Measurements from ENCODE around the gene DPP7. TPM values are rescaled to one million over a fixed set of nuclear protein-coding genes. Genes with fewer than 3 reads are reported as not detected.
"Not testable (repeated sequence)": the region's sequence is repeated elsewhere in the genome, so short reads cannot be mapped to it uniquely, and the experiment has no call there.

DPP7 gene
- total RNA-seq, 2 experiments from 2014 or later, result 162 to 167 TPM

- CTCF ChIA-PET, result interaction anchor here (1.8 kb wide), 1 partner anchor 93 kb away, joined by 5 read pairs; no protein-coding TSS in a partner anchor
- no peak for DNase-seq
- H3K27me3 Mint-ChIP-seq (ENCODE audit: low read depth), result peaks cover 45% of the 10 kb centered on the region
- H3K27ac Mint-ChIP-seq, result no peak overlapping the region
- peaks cover 2% of the 10 kb centered on the region for H3K4me1 Mint-ChIP-seq (ENCODE audit: low read depth)
- no peaks in the 10 kb centered on the region for H3K36me3 Mint-ChIP-seq (ENCODE audit: low read depth)
- intact Hi-C loops (cut with micrococcal nuclease), result no loop called here
- H3K9me3 Mint-ChIP-seq, result no peaks in the 10 kb centered on the region
- H3K4me3 Mint-ChIP-seq, result no peak overlapping the region
Observed at GRCh38 chr9:137143459-137143858, 28.9 kb upstream of the DPP7 start.

GRCh38 chr9:137141976-137142936 is 27.7 kb upstream of the DPP7 start:
- H3K9me3 Mint-ChIP-seq, result no peaks in the 10 kb centered on the region
- H3K27me3 Mint-ChIP-seq (ENCODE audit: low read depth), result peaks cover 52% of the 10 kb centered on the region
- H3K4me1 Mint-ChIP-seq (ENCODE audit: low read depth), result peaks cover 2% of the 10 kb centered on the region
- H3K36me3 Mint-ChIP-seq (ENCODE audit: low read depth), result no peaks in the 10 kb centered on the region
- no peak for DNase-seq
- intact Hi-C loops (cut with micrococcal nuclease), result no loop called here
- H3K4me3 Mint-ChIP-seq, result no peak overlapping the region
- CTCF ChIA-PET, result interaction anchor here (1.8 kb wide), 1 partner anchor 94 kb away, joined by 5 read pairs; no protein-coding TSS in a partner anchor
- no peak overlapping the region for H3K27ac Mint-ChIP-seq

- Mint-ChIP-seq H3K9me3 (no peaks in the 10 kb centered on the region), H3K4me1 (ENCODE audit: low read depth) (peaks cover 2% of the 10 kb centered on the region), H3K36me3 (ENCODE audit: low read depth) (no peaks in the 10 kb centered on the region), H3K4me3 (no peak overlapping the region), H3K27ac (no peak overlapping the region), H3K27me3 (ENCODE audit: low read depth) (peaks cover 51% of the 10 kb centered on the region)
- DNase-seq, result no peak
- CTCF ChIA-PET, result no interaction called here
- intact Hi-C loops (cut with micrococcal nuclease), result no loop called here
Observed at GRCh38 chr9:137141050-137141810, 26.7 kb upstream of the DPP7 start.

- Mint-ChIP-seq H3K36me3 (ENCODE audit: low read depth) (no peaks in the 10 kb centered on the region), H3K4me1 (ENCODE audit: low read depth) (peaks cover 2% of the 10 kb centered on the region), H3K4me3 (no peak overlapping the region), H3K9me3 (no peaks in the 10 kb centered on the region), H3K27ac (no peak overlapping the region), H3K27me3 (ENCODE audit: low read depth) (peaks cover 55% of the 10 kb centered on the region)
- intact Hi-C loops (cut with micrococcal nuclease), result no loop called here
- CTCF ChIA-PET, result no interaction called here
- no peak for DNase-seq
Observed at GRCh38 chr9:137140151-137141012, 25.8 kb upstream of the DPP7 start.

GRCh38 chr9:137139468-137140150 is 25.1 kb upstream of the DPP7 start:
- intact Hi-C loops (cut with micrococcal nuclease), result no loop called here
- H3K4me3 Mint-ChIP-seq, result no peak overlapping the region
- DNase-seq, result no peak
- H3K27me3 Mint-ChIP-seq (ENCODE audit: low read depth), result peaks cover 55% of the 10 kb centered on the region
- peaks cover 2% of the 10 kb centered on the region for H3K4me1 Mint-ChIP-seq (ENCODE audit: low read depth)
- CTCF ChIA-PET, result no interaction called here
- H3K27ac Mint-ChIP-seq, result no peak overlapping the region
- H3K36me3 Mint-ChIP-seq (ENCODE audit: low read depth), result no peaks in the 10 kb centered on the region
- no peaks in the 10 kb centered on the region for H3K9me3 Mint-ChIP-seq

- Mint-ChIP-seq H3K4me3 (no peak within 1 kb of the TSS), H3K9me3 (no peaks in the 10 kb centered on the region), H3K27me3 (ENCODE audit: low read depth) (peaks cover 55% of the 10 kb centered on the region), H3K27ac (no peak within 1 kb of the TSS), H3K4me1 (ENCODE audit: low read depth) (peaks cover 2% of the 10 kb centered on the region), H3K36me3 (ENCODE audit: low read depth) (no peaks in the 10 kb centered on the region)
- intact Hi-C loops (cut with micrococcal nuclease), result no loop called here
- CTCF ChIA-PET, result no interaction called here
- DNase-seq, result no peak
Observed at GRCh38 chr9:137138722-137139467, 24.4 kb upstream of the DPP7 start, which contains the start of gene GRIN1. GRIN1 (plus strand) TSS chr9:137139154; CDS start chr9:137139487, 333 bp downstream.

- H3K27me3 Mint-ChIP-seq (ENCODE audit: low read depth), result peaks cover 50% of the 10 kb centered on the region
- CTCF ChIA-PET, result no interaction called here
- no peaks in the 10 kb centered on the region for H3K9me3 Mint-ChIP-seq
- no peak for DNase-seq
- H3K27ac Mint-ChIP-seq, result no peak overlapping the region
- intact Hi-C loops (cut with micrococcal nuclease), result no loop called here
- no peaks in the 10 kb centered on the region for H3K36me3 Mint-ChIP-seq (ENCODE audit: low read depth)
- H3K4me3 Mint-ChIP-seq, result no peak overlapping the region
- peaks cover 2% of the 10 kb centered on the region for H3K4me1 Mint-ChIP-seq (ENCODE audit: low read depth)
Observed at GRCh38 chr9:137138058-137138721, 23.7 kb upstream of the DPP7 start.

GRCh38 chr9:137136881-137137607 is 22.5 kb upstream of the DPP7 start:
- intact Hi-C loops (cut with micrococcal nuclease), result no loop called here
- CTCF ChIA-PET, result no interaction called here
- DNase-seq, result no peak
- Mint-ChIP-seq H3K27ac (no peak overlapping the region), H3K4me3 (no peak overlapping the region), H3K27me3 (ENCODE audit: low read depth) (peaks cover 43% of the 10 kb centered on the region), H3K4me1 (ENCODE audit: low read depth) (peaks cover 2% of the 10 kb centered on the region), H3K9me3 (no peaks in the 10 kb centered on the region), H3K36me3 (ENCODE audit: low read depth) (no peaks in the 10 kb centered on the region)

- intact Hi-C loops (cut with micrococcal nuclease), result no loop called here
- Mint-ChIP-seq H3K27ac (no peak overlapping the region), H3K4me3 (no peak overlapping the region), H3K36me3 (ENCODE audit: low read depth) (no peaks in the 10 kb centered on the region), H3K9me3 (no peaks in the 10 kb centered on the region), H3K4me1 (ENCODE audit: low read depth) (peaks cover 2% of the 10 kb centered on the region), H3K27me3 (ENCODE audit: low read depth) (peaks cover 40% of the 10 kb centered on the region)
- CTCF ChIA-PET, result no interaction called here
- no peak for DNase-seq
Observed at GRCh38 chr9:137136261-137136880, 21.8 kb upstream of the DPP7 start.

GRCh38 chr9:137135154-137135553 is 20.6 kb upstream of the DPP7 start:
- H3K4me3 Mint-ChIP-seq; H3K27ac Mint-ChIP-seq; H3K9me3 Mint-ChIP-seq; intact Hi-C loops (cut with micrococcal nuclease); DNase-seq; H3K36me3 Mint-ChIP-seq (ENCODE audit: low read depth); CTCF ChIA-PET; H3K4me1 Mint-ChIP-seq (ENCODE audit: low read depth): not testable (repeated sequence)
- peaks cover 37% of the 10 kb centered on the region for H3K27me3 Mint-ChIP-seq (ENCODE audit: low read depth)

Measured in activated naive CD4-positive, alpha-beta T cell treated with anti-CD3 and anti-CD28 coated beads for 36 hours (primary cell).